K562 (cell line): Measurements from ENCODE around the gene TAS2R40. TPM values are rescaled to one million over a fixed set of nuclear protein-coding genes. Genes with fewer than 3 reads are reported as not detected.

Experiments
- BRF1 ChIP-seq: IDR thresholded peaks from 3 replicates; pipeline ENCODE4 v1.6.1; 2011; ENCODE audit warnings: borderline replicate concordance, mild to moderate bottlenecking; ENCODE audit not compliant: insufficient read length; ENCODE audit errors: extremely low read depth
- FOXJ2 ChIP-seq: fragments of 200-800 bp; sonication (Bioruptor generic); IDR thresholded peaks from 2 replicates; pipeline ENCODE4 v1.6.1; 2016; ENCODE audit warnings: missing genetic modification characterization, missing compliant biosample characterization
- NBN ChIP-seq: fragments of 450-650 bp; IDR thresholded peaks from 2 replicates; pipeline ENCODE4 v1.6.1; 2016; ENCODE audit warnings: low read depth, mild to moderate bottlenecking
- SMARCA4 ChIP-seq: fragments of 450-650 bp; IDR thresholded peaks from 2 replicates; pipeline ENCODE4 v1.6.1; 2016
- SOX6 ChIP-seq: fragments of 450-650 bp; IDR thresholded peaks from 2 replicates; pipeline ENCODE4 v1.6.1; 2014; ENCODE audit warnings: mild to moderate bottlenecking
- TEAD4 ChIP-seq, 2 experiments: sonication (generic) in 1 of 2; formaldehyde crosslinking in 1 of 2; IDR thresholded peaks; 2 replicates each; pipeline versions ENCODE4 v1.6.1 to v1.8.0; 2012 to 2022; ENCODE audit warnings: borderline replicate concordance in 1 of 2, inconsistent platforms in 1 of 2, low read length in 1 of 2, mild to moderate bottlenecking in 1 of 2, missing genetic modification reagents in 1 of 2
- U2AF2 ChIP-seq: fragments of 200-400 bp; formaldehyde crosslinking; optimal IDR thresholded peaks from 2 replicates; pipeline ENCODE3; 2017; ENCODE audit warnings: low read depth, mild to moderate bottlenecking, low read length
- ZNF133 ChIP-seq: fragments of 250-450 bp; sonication (Bioruptor Pico); IDR thresholded peaks from 2 replicates; pipeline ENCODE4 v1.4.0; 2020; ENCODE audit warnings: mild to moderate bottlenecking
- polyA plus RNA-seq, 8 experiments: library from polyadenylated mRNA; depleted of rRNA in 4 of 8; stranded (reverse) in 5 of 8; unstranded in 3 of 8; fragments of >200 nt; fragmentation: Nextera tagmentation in 2 of 8; fragmentation: Illumina TruSeq in 1 of 8; extraction: Ambion mirVana in 2 of 8; extraction: Trizol in 1 of 8; gene quantifications; 2 replicates each; pipeline versions ENCODE4 v1.2.1 to v1.2.3, GENCODE V29; 2011 to 2014; ENCODE audit warnings: inconsistent platforms in 1 of 8, missing spikeins in 1 of 8
- total RNA-seq, 7 experiments: library from RNA; depleted of rRNA in 6 of 7; stranded (reverse); fragments of >200 nt in 6 of 7; fragmentation: Illumina TruSeq in 2 of 7; extraction: Trizol in 2 of 7; gene quantifications; 2 replicates each; pipeline versions ENCODE4 v1.2.1 to v1.2.3, GENCODE V29; 2011 to 2021; ENCODE audit warnings: low replicate concordance in 1 of 7
- TF ChIP-seq, protein P1 (sequence below): IDR thresholded peaks from 2 replicates; pipeline ENCODE4 v1.6.1; 2012; ENCODE audit warnings: low read depth, low read length, improper control_type of control experiment, borderline replicate concordance
- TF ChIP-seq, protein P2 (sequence below): fragments of 450-650 bp; IDR thresholded peaks from 2 replicates; pipeline ENCODE4 v1.6.1; 2016; ENCODE audit warnings: low read depth, mild to moderate bottlenecking, moderate library complexity
- TF ChIP-seq, protein P3 (sequence below), 2 experiments: fragments of 450-650 bp; IDR thresholded peaks; 2 replicates each; pipeline ENCODE4 v1.6.1; 2016

Gene TAS2R40
- total and polyA plus RNA-seq, 9 of the 15 experiments (the other 6 are each of a cell fraction or from before 2014, with no cell fraction given), result not detected

DNA sequence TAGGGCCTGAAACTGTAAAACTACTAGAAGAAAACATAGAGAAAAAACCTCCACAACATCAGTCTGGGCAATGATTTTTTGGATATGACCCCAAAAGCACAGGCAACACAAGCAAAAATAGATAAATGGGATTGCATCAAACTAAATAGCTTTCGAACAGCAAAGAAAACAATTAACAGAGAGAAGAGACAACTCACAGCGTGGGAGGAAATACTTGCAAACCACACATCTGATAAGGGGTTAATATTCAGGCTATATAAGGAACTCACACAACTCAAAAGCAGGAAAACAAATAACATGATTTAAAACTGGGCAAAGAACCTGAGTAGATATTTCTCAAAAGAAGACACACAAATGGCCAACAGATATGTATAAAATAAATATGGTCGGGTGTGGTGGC, 33.7 kb downstream of the TAS2R40 start (continued):
- TF ChIP-seq FOXJ2 (tag) (0 out of 2 replicates have a peak, but pooled peaks have one; percentile 37), ZNF133 (no peak), BRF1 (no peak), NBN (no peak), U2AF2 (no peak), TEAD4 (IDR thresholded peaks at IDR 0.05; ENCODE audit: low read length) (peak; percentile 72), TEAD4 (CRISPR knock-in tag; IDR thresholded peaks at IDR 0.05; ENCODE audit: borderline replicate concordance) (no peak), SOX6 (peak; percentile 71; the same call in 1 of the 2 replicates), SMARCA4 (peak; percentile 52; the same call in 1 of the 2 replicates)
- TF ChIP-seq, protein P1, sequence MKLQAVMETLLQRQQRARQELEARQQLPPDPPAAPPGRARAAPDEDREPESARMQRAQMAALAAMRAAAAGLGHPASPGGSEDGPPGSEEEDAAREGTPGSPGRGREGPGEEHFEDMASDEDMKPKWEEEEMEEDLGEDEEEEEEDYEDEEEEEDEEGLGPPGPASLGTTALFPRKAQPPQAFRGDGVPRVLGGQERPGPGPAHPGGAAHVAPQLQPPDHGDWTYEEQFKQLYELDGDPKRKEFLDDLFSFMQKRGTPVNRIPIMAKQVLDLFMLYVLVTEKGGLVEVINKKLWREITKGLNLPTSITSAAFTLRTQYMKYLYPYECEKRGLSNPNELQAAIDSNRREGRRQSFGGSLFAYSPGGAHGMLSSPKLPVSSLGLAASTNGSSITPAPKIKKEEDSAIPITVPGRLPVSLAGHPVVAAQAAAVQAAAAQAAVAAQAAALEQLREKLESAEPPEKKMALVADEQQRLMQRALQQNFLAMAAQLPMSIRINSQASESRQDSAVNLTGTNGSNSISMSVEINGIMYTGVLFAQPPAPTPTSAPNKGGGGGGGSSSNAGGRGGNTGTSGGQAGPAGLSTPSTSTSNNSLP, result peak; percentile 57; the same call in 1 of the 2 replicates
- TF ChIP-seq, protein P2, sequence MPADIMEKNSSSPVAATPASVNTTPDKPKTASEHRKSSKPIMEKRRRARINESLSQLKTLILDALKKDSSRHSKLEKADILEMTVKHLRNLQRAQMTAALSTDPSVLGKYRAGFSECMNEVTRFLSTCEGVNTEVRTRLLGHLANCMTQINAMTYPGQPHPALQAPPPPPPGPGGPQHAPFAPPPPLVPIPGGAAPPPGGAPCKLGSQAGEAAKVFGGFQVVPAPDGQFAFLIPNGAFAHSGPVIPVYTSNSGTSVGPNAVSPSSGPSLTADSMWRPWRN, result peak; percentile 57
- TF ChIP-seq, protein P3, sequence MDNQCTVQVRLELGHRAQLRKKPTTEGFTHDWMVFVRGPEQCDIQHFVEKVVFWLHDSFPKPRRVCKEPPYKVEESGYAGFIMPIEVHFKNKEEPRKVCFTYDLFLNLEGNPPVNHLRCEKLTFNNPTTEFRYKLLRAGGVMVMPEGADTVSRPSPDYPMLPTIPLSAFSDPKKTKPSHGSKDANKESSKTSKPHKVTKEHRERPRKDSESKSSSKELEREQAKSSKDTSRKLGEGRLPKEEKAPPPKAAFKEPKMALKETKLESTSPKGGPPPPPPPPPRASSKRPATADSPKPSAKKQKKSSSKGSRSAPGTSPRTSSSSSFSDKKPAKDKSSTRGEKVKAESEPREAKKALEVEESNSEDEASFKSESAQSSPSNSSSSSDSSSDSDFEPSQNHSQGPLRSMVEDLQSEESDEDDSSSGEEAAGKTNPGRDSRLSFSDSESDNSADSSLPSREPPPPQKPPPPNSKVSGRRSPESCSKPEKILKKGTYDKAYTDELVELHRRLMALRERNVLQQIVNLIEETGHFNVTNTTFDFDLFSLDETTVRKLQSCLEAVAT (IDR thresholded peaks at IDR 0.05), result peak in 1 of 2 experiments; percentile 56; a peak in 1 of 4 replicates
